Fibroblast of gingiva (primary cell): ENCODE data around the gene FTCD.

Experiments used
- DNase-seq: peaks from one replicate; pipeline ENCODE4 v3.0.0-alpha.2; 2011; ENCODE audit warnings: low read depth

FTCD gene

DNA sequence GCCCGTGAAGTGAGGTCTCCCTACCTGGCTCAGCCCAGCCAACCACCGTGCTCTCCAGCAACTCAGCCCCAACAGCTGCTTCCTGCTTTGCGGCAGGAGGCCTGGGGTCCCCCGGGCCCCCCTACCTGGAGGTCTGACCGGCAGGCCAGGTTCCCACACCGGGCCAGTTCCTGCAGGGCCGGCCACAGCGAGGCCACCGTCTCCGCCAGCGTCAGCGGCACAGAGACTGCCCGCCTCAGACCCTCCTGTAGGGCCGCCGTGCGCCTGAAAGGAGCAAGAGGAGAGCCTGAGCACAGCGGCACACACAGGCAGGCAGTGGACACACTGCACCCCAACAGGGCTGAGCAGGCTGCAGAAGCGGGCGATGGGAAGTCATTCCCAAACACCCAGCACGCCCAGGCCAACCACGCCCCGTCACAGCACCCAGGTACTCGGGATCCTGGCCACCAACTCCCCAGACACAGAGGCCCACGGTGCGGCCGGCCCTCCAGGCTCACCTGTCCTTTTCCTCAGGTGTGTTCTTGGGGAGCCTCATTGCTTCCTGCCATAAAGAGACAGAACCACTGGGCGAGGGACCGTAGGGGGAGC is 16.9 kb downstream of the FTCD start:
- no peak for DNase-seq

DNA sequence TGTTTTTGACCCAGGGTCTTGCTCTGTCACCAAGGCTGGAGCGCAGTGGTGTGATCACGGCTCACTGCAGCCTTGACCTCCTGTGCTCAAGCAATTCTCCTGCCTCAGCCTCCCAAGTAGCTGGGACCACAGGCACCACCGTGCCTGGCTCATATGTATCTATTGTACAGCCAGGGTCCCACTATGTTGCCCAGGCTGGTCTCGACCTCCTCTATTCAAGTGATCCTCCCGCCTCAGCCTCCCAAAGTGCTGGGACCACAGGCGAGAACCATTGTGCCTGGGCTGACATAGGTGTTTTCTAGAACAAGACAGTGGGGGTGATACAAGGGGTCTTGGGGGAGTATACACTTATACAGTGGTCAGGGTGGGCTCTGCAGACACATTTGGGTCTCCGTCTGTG is 17.5 kb downstream of the FTCD start:
- DNase-seq, result no peak

DNA sequence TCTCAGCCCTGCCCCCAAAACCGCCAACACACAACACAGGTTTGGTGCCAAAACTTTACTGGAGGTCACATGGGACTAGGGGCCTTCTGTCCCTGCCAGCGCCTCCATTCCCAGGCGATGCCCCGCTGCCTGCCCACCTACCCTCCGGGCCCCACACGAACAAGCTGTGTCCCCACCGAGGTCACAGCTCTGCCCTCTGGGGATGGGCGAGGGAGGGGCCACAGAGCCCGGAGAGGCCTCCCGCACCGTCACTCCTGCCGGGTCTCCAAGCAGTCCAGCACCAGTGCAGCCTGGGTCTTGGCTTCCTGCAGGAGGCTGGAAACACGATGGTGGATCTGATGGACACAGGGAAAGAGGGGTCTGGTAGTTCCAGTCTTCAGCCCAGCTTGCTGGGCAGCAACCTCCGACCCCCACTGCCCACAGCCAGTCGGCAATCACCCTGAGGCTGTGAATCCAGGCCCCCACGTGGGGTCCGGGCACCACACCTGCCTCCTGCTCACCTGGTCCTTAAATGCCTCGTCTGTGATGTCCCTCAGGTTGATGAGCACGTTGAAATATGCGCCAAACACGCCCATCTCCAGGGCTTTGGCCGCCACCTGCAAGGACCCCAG is 18.5 kb downstream of the FTCD start:
- no peak for DNase-seq

DNA sequence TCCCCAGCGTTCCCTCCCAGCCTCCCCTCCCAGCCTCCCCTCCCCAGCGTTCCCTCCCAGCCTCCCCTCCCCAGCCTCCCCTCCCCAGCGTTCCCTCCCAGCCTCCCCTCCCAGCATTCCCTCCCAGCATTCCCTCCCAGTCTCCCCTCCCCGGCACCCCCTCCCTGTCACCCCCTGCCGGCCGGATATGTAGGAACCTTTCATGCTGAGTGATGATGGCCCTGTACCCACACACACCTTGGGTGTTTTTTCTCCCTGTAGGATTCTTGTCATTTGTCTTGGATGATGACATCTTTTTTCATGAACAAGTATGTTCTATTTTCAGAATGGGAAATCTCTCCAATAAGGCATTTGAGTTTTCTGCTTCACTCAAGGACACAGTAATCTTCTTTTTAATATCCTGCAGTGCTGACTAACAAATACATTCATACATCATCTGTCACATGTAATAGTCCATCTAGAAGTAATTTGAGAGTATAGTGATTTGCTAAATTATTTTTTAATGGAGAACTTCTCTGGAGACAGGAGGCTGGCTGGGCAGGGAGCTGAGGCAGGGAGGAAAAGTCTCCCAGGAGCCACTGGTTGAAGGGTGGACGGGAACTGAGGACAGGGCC is 19.5 kb downstream of the FTCD start:
- no peak for DNase-seq

DNA sequence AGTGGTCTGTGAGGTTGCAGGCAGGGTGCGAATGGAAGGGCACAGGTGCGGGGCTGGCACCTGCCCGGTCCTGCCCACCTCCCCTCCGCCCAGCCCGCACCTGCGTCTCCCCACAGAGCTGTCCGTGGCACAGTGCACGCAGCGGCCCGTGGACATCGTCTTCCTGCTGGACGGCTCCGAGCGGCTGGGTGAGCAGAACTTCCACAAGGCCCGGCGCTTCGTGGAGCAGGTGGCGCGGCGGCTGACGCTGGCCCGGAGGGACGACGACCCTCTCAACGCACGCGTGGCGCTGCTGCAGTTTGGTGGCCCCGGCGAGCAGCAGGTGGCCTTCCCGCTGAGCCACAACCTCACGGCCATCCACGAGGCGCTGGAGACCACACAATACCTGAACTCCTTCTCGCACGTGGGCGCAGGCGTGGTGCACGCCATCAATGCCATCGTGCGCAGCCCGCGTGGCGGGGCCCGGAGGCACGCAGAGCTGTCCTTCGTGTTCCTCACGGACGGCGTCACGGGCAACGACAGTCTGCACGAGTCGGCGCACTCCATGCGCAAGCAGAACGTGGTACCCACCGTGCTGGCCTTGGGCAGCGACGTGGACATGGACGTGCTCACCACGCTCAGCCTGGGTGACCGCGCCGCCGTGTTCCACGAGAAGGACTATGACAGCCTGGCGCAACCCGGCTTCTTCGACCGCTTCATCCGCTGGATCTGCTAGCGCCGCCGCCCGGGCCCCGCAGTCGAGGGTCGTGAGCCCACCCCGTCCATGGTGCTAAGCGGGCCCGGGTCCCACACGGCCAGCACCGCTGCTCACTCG is 23.3 kb downstream of the FTCD start:
- DNase-seq, result peak; percentile 39

DNA sequence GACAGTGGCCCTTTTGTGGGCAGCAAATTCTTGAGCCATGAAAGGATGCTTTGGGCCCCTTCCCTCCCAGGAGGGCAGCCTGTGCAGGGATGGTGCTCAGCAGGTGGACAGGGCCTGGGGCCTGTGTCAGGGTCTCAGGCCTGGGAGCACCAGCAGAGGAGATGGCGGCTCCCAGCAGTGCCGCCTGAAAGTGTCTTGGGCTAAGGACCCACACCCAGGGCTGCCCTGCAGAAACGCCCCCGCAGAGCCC is 23.9 kb downstream of the FTCD start:
- DNase-seq, result peak; percentile 40

DNA sequence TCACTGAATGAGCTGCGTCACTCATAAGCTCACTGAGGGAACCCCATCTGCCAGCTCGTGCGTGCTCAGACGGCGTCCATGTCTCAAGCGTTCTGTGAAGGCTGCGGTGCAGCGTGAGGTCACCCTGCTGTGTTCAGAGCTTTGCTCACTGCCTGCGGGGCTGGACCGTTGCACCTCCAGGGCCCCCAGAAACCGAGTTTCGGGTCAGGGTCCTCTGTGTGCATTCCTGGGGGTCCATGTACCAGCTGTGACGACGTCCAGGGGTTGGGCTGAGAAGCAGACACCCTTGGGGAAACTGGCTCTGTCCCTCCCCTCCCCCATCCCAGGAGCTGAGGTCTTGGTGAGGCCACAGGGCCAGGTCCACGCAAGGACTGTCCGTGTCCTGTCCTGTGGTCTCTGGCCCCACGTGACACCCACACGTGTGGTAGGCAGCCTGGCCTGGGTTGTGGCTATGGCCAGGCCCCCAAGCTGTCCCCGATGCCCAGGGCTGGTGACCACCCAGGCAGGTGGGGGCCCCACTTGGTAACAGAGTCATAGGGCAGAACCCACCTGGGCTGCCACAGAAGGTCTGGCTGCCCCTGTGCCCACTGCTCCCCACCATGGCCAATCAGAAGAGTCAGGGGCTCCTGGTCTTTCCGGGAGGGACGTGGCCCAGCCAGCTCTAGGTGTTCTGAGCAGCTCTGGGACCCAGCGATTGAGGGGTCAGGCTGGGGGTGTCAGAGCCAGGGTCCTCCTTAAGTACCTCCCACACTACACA is 24.4 kb downstream of the FTCD start:
- peak; percentile 57 for DNase-seq

DNA sequence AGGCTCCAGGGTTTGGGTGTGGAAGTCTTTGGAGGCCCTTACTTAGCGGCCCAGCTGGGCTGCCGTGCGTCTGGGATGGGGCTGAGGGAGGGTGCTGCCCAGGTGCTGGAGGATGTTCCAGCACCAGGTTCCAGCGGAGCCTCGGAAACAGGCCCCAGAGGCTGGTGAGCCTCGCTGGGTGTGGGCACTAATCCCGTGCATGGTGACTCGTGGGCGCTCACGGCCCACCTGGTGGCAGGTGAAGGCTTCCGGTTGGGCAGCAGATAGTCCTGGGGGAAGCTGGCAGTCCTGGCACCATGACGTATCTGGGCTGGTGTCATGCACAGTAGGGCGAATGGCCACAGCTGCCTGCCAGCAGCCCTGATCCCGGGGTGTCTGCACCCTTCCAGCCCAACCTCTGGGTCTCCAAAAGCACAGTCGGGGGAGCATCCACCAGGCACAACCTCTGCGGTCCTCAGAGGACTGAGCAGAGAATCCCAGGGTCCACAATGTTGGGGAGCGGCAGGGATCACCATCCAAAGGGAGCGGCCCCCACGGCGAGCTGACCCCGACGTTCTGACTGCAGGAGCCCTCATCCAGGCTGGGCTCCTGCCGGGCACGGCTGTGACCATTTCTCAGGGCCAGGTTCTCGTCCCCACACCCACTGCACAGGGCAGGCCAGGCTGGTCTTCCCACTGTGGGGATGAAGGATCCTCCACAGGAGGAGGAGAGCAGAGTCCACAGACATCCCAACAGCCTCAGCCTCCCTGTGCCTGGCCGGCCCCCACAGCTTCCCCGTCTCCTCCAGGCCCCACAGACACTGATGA is 25.3 kb downstream of the FTCD start:
- no peak for DNase-seq

DNA sequence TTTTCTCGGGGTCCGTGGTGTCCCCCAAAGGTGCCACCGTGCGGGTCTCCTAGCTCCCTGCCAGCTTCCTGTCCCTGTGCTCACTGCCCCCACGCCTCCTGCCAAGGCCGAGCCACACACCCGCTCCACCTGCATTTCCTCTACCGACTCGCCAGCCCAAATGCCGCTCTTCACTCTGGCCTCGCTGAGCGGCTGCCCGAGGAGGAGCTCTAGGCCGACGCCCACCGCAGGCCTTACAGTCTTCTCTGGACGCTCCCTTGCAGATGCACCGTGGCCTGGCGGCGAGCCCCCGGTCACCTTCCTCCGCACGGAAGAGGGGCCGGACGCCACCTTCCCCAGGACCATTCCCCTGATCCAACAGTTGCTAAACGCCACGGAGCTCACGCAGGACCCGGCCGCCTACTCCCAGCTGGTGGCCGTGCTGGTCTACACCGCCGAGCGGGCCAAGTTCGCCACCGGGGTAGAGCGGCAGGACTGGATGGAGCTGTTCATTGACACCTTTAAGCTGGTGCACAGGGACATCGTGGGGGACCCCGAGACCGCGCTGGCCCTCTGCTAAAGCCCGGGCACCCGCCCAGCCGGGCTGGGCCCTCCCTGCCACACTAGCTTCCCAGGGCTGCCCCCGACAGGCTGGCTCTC is 26.3 kb downstream of the FTCD start:
- DNase-seq, result peak; percentile 35

DNA sequence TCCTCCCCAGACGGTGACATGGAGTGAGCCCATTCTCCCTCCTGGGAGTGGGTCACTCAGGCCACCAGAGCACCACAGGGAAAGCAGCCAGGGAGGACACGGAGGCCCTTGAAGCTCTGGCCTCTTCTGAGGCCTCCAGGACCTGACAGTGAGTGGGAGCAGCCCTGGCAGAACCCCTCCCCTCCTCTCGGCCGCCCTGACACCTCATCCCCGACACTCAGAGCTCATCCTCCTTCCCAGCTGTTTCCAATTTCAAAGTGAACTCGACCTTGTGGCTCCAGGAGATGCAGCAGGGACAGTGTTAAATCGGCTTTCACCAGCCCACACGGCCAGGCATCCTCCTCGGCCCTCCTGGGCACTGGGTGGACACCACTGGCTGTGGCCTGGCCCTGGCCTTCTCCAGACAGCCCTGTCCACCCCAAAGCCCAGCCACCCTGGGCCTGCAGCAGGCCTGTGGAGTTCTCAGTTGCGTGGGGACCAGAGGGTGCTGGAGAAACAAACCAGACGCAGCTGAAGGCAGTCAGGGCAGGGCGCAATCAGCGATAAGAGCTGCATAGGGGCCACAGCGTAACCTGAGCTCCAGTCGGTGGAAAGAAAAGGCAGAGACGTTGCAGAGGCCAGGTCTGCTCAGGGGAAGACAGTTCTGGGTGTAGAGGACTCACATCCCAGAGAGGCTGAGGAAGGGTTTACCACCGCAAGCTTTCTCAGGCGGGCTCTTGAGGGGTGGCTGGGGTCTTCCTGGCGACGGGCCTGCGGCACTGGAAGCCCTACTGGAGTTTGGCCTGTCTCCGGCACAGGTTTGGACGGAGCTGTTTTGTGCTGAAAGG is 27.1 kb downstream of the FTCD start:
- DNase-seq, result peak; percentile 39

DNA sequence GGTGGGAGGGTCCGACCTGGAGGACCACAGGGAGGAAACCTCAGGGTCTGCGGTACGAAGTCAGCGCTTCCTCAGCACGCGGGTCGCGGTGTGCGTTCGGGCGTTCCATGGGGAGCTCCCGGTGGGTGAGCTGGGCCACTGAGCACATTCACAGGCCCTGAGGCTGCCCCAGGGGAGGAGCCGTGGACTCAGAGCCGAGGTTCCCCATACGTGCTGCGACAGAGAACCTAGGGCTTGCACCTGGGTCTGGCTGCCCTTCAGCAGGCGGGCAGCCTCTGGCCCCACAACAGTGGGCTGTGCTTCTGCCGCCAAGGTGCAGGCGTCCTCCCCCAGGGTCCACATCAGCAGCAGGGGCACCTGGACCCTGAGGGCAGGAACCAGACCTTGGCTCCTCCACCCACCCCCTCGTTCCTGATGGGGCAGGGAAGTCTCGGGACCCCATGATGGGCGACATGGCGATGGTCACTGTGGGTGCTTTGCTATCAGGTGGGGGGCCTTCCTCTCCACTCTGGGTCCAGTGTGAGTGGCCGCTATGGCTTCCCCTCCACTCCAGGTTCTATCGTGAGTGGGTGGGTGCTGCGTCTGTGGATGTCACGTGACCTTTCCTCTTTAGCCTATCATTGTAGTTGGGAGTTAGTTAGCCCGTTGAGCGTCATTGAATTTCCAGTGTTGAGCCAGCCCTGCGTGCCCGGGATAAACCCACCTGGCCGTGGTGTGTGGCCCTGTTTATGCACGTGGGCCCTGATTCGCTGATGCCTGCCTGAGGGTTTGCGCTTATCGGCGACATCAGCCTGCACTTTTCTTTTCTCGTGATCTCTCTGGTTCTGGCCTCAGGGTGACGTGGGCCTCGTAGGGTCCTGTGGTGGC is 27.9 kb downstream of the FTCD start:
- no peak for DNase-seq

DNA sequence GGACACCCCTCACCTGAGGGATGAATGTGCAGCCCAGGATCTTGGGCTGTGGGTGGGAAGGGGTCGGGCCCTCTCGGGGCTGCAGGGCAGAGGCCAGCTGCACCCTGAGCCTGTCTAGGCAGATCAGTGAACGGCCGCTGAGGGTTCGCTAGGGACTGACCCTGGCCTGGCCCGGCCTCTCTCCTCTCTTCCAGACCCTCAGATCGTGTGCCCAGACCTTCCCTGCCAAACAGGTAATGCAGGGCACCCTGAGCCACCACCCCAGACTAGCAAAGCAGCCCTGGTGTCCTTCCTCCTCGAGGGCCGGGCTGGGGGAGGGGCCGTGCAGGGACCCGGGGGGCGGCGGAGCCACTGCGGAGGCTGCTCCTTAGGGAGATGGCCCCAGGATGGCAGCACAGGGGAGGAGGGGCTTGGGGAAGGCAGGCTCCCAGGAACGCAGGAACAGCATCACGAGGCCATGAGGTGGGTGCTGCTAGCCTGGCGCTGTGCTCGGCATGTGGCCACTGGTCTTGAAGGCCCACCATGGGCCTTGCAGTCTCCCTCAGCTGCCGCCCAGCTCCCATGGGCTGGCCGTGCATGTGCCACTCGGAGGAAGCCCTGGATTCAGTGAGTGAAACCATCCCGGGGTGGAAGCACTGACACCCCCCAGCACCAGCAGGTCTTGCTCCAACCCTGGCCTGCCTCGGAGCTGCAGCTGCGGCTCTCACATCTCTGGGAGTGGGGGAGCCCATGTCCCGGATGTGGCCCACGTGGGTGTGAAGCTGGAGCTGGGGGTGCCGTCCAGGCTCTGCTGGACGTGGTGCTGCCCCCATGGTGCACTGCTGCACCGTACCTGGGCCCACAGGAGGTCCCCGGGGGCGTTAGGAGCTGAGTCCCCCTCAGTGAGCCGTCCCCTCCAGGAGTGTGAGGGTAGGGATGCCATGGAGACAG is 28.8 kb downstream of the FTCD start:
- no peak for DNase-seq

DNA sequence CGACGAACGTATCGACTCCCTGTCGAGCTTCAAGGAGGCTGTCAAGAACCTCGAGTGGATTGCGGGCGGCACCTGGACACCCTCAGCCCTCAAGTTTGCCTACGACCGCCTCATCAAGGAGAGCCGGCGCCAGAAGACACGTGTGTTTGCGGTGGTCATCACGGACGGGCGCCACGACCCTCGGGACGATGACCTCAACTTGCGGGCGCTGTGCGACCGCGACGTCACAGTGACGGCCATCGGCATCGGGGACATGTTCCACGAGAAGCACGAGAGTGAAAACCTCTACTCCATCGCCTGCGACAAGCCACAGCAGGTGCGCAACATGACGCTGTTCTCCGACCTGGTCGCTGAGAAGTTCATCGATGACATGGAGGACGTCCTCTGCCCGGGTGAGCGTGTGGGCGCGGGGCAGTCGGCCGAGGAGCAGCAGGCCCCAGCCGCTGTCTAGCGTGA is 29.5 kb downstream of the FTCD start:
- DNase-seq, result no peak

DNA sequence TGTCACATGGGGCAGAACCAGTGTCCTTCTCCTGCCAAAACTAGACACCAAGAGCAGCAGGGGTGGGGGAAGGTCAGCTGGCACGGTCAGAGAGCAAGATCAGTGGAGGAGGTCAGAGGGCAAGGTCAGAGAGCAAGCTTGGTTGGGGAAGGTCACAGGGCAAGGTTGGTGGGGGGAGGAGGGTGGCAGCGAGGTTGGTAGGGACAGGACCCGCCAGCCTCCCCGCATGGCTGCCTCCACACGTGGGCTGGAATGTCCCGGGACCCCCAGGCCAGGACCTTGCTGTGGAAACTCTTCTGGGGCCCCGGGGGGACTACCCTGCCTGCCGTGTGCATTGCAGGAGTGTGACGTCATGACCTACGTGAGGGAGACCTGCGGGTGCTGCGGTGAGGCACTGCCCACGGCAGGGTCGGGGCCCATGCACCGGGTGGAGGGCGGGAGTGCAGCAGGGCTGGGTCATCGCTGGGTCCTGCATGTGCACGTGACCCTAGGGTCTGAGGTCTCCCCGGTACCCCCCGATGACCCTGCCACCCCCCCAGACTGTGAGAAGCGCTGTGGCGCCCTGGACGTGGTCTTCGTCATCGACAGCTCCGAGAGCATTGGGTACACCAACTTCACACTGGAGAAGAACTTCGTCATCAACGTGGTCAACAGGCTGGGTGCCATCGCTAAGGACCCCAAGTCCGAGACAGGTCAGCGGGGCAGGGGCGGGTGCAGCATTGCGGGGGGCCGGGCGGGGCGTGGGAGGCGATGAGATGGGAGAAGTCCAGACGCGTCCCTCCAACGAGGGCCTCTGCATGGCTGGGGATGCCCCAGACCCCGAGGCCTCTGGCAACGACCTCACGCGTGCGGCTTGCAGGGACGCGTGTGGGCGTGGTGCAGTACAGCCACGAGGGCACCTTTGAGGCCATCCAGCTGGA is 30.2 kb downstream of the FTCD start:
- no peak for DNase-seq

DNA sequence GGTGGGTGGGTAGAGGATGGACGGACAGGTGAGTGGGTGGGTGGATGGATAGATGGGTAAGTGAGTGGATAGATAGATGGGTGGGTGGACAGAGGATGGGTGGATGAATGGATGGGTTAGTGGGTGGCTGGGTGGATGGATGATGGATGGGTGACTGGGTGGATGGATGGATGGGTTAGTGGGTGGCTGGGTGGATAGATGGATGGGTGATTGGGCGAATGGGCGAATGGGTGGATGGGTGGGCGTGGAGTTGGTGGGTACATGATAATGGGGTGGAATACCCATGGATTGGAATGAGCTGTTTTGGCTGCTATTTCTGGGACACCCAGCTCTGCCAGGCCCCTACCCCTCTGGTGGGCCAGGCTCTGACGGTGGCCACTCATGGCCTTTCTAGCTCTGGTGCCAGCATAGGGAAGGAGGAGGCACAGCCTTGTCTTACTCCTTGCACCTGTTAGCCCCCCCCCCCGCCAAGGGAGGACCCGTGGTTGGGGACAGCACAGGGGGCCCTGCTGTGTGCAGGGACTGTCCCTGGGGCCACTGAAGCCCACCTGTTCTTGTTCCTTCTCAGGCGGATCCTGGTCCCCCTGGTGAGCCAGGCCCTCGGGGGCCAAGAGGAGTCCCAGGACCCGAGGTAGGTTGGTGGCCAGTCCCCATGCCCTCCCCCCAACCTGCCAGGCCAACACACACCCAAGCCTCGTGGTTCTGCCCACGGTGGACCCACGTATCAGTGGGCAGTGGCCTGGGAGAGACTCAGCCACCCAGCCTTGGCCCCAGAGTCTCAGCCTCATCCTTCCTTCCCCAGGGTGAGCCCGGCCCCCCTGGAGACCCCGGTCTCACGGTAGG is 31.1 kb downstream of the FTCD start:
- DNase-seq, result no peak
